NCI-H1694 treated with DMSO at 0.1 percent for 48 hours (cell line): ENCODE results near the gene ZNF500.
A peak's percentile ranks its signal among the peaks of the same experiment; 100 is the strongest.
"Not testable (repeated sequence)": the region's sequence is repeated elsewhere in the genome, so short reads cannot be mapped to it uniquely, and the experiment has no call there.

Experiments used
- DNase-seq: peaks from one replicate; lab custom pipeline; 2025; lab: John Stamatoyannopoulos, UW

The ZNF500 gene

GRCh38 chr16:4745274-4745569 is 21.7 kb downstream of the ZNF500 start:
- DNase-seq = no peak

GRCh38 chr16:4744555-4745273 is 22.2 kb downstream of the ZNF500 start:
- DNase-seq = no peak

- no peak for DNase-seq
Measured at GRCh38 chr16:4743226-4743878, 23.6 kb downstream of the ZNF500 start.

GRCh38 chr16:4738370-4738769 is 28.6 kb downstream of the ZNF500 start:
- not testable (repeated sequence) for DNase-seq

DNA sequence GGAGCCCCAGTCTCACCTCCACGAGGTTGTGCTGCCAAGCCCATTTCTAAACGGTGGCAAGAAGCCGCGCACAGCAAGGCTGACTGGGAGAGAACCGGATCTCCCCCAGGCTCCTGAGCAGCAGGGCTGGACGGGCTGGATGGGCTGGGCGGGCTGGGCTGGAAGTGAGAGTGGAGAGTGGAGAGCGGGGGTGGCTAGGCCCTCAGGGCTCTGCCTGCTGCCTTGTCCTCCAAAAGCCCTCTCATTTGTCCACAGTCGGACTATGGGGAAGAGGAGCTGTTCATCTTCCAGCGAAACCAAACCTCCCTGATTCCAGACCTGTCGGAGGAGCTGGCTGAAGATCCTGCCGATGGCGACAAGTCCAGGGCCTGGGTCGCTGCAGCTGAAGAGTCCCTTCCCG is 29.4 kb downstream of the ZNF500 start:
- DNase-seq = no peak

GRCh38 chr16:4736546-4736945 is 30.4 kb downstream of the ZNF500 start:
- DNase-seq = no peak

DNA sequence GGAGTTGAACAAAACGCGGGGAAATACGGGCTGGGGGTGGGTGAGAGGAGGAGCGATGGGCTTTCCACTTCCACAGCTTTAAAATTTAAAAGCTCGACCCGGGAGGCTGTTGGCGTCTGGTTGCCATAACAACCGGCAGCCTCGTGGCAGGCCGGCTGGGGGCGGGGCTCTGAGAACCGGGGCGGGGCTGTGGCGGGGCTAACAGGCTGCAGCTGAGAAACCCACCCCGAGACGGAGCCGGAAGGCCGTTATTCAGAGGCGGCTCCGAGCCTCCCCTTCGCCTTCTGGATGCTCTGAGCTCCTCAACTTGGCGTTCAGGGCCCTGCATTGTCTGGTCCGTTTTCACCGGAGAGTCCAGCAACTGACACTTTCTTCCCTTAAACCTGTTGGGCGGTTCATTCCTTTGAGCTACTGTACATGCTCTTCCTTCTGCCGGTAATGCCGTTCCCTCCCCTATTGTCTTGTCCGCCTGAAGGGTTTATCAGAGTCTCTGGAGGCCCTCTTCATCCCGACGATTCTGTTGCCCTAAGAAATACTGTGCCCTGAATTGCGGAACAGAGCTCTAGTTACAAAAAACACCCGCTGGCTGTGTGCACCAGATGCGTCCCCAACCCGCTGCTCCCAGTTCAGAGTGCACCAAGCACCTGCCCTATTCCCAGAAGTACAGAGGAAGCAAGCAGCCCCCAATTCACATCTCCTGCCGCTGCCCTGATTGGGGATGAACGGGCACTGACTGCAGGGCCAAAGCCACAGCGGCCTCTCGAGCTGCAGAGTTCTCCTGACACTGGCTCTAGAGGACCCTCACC is 32.0 kb downstream of the ZNF500 start:
- peak; percentile 30 for DNase-seq

- peak; percentile 44 for DNase-seq
Measured at GRCh38 chr16:4734063-4734729, 32.8 kb downstream of the ZNF500 start, which contains the start of the genes ANKS3 and DNAAF8. Gene ANKS3, minus strand, starts transcription at chr16:4734271. Its CDS starts 4,122 bp downstream, at chr16:4730149. Gene DNAAF8, plus strand, starts transcription at chr16:4734537. Its CDS starts 1,978 bp downstream, at chr16:4736515.

DNA sequence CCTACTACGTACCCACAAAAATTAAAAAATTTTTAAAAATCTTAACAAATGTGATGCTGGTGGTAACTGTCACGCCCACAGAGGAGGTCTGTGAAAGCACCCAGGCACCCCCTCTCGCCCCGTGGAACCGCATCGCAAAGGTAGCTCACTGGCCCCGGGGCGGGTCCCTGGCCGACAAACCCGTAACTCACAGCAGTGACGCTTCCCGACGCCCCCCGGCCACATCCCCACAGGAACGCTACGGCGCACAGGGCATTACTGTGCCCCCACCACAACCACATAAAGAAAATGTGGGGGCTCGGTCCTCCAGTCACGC is 33.3 kb downstream of the ZNF500 start:
- DNase-seq = no peak

- no peak for DNase-seq
Measured at GRCh38 chr16:4733211-4733742, 33.7 kb downstream of the ZNF500 start.

- no peak for DNase-seq
Measured at GRCh38 chr16:4729876-4730275, 37.1 kb downstream of the ZNF500 start.

GRCh38 chr16:4728676-4729075 is 38.3 kb downstream of the ZNF500 start:
- DNase-seq = no peak

- DNase-seq = no peak
Measured at GRCh38 chr16:4726616-4727015, 40.3 kb downstream of the ZNF500 start.

- DNase-seq = no peak
Measured at GRCh38 chr16:4724661-4725270, 42.2 kb downstream of the ZNF500 start.

GRCh38 chr16:4723071-4723767 is 43.7 kb downstream of the ZNF500 start:
- DNase-seq = no peak

DNA sequence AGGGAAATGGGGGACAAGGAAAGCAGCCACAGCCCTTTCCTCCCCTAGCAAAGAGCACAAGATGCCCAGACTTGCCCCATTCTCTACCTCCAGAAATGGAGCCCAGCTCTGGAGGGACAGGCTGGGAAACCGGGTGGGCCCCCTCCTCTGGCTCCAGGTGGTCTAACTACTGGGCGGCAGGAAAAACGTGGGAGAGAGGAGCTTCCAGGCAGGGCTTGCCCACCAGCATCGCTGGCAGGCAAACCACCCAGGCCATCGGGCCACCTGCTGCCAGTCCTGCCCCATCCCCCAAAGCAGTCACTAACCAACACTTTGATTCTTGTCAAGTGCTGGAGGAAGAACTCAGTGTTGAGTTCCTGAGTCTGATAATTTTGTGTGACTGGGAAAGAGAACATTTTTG is 48.5 kb downstream of the ZNF500 start:
- DNase-seq = no peak

DNA sequence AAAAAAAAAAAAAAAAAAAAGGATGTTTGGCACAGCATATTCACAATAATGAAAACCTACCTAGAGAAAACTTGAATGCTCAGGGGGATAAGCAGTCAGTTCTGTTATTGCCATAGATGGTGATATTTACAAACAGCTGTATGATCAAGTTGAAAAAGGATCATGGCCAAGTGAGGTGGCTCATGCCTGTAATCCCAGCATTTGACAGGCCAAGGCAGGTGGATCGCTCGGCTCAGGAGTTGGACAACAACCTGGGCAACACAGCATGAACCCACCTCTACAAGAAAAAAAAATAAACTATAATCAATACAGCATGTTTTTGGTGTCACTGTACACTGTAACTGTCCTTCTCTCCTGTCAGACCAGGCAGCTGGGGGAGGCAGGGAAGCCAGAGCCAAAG is 52.0 kb downstream of the ZNF500 start:
- no peak for DNase-seq

DNA sequence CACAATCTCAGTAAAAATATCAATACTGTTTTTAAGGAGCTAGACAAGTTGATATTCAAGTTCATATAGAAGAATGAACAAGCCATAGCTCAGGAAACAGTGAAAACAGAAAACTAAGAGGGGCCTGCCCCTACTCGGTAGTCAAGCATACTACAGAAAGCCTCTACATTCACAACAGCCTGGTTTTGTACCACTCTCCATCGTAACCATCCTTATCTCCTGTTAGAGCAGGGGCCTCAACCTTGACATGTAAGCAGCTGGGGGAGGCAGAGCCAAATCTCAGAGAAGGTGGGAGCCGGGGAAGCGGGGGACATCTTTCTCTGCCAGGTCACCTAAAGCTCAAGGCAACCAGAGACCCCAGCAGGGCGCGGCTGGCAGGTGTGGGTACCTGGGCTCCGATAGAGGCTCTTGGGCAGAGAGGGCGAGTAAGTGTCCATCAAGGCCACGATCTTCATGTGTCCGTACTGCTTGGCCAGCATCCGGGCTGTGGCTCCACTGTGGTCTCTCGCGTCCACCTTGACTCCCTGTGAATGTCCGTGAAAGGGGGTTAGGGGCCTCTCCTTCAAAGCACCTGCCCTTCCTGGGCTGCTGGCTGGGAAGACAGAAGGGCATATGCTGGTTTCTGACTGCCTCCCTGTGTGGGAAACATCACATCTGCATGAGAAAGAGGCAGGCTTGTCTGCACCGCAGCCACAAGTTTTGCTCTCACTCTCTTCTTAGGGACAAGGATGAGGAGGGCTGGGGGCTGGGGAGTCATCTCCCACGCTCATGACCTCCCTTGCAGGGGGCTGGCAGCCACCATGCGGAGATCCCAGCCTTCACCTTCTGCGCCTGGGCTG is 53.1 kb downstream of the ZNF500 start:
- no peak for DNase-seq

DNA sequence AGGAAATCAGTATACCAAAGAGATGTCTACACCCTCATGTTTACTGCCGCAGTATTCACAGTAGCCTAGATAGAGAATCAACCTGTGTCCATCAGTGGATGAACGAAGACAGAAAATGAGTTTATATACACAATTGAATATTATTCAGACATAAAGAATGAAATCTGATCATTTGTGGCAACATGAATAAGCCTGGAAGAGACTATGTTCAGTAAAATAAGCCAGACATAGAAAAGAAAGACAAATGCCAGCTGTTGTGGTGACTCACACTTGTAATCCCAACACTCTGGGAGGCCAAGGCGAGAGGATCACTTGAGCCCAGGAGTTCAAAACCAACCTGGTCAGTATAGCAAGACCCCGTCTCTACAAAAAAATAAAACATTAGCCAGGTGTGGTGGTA is 57.5 kb downstream of the ZNF500 start:
- no peak for DNase-seq

DNA sequence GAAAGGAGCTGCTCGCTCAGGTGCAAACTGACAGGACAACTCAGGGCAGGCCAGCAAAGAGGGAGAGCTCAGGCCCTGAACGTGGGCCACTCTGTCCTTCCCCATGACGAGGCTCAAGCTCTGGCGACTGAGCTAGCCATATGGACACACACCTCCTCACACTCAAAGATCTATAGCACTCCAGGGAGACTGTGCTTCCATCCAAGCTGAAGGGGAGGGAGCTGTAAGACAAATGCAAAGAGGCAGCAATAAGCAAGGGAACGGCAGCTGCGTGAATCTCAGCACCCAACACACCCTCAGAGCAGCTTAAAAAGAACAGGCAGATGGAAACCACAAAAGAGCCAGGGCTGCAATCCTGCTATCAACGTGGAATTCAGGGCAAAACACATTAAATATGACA is 60.1 kb downstream of the ZNF500 start:
- no peak for DNase-seq
